Peyer's patch (tissue), 4 donors: ENCODE results near the gene TNIK.

Source experiments
- POLR2A ChIP-seq, 2 donors: fragments of 450-650 bp; IDR thresholded peaks; one replicate each; pipeline ENCODE4 v1.5.1; 2017; ENCODE audit warnings: antibody characterized with exemption in 2 of 2, mild to moderate bottlenecking in 2 of 2, moderate library complexity in 2 of 2
- TF ChIP-seq, protein P1 (sequence below), 6 experiments: fragments of 450-650 bp in 4 of 6; fragments of 200-600 bp in 2 of 6; sonication (generic) in 1 of 6; IDR thresholded peaks; one replicate each; pipeline ENCODE4 v1.5.1; 2017 to 2019; ENCODE audit warnings: antibody characterized with exemption in 6 of 6, mild to moderate bottlenecking in 3 of 6, moderate library complexity in 1 of 6

DNA sequence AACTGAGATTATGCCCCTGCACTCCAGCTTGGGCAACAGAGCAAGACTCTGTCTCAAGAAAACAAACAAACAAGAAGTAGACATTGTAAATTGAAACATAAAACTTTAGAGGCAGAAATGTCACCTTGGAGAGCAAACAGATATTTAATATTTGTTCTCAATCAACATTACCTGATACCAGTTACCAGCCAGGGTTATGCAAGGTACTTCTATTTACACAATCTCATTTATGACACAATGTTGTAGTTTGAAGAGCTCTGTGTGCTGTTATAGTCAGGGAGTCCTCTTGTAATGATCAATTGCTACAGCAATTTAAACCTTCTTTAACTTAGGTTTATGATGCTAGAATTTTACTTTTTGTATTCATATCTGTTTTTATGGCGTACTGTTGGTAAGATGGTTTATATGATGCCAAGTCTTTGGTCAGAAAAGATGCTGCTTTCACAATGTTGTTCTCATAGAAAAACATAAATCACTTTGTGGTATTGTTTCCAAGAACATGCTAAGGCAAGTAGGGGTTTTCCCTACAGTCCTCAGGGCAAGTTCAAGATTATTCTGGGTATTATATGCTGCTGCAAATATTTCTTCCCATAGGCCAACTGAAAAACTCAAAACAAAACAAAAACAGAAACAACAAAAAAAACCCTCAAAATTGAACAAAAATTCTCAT lies 173.5 kb downstream of the TNIK start:
- TF ChIP-seq, protein P1, sequence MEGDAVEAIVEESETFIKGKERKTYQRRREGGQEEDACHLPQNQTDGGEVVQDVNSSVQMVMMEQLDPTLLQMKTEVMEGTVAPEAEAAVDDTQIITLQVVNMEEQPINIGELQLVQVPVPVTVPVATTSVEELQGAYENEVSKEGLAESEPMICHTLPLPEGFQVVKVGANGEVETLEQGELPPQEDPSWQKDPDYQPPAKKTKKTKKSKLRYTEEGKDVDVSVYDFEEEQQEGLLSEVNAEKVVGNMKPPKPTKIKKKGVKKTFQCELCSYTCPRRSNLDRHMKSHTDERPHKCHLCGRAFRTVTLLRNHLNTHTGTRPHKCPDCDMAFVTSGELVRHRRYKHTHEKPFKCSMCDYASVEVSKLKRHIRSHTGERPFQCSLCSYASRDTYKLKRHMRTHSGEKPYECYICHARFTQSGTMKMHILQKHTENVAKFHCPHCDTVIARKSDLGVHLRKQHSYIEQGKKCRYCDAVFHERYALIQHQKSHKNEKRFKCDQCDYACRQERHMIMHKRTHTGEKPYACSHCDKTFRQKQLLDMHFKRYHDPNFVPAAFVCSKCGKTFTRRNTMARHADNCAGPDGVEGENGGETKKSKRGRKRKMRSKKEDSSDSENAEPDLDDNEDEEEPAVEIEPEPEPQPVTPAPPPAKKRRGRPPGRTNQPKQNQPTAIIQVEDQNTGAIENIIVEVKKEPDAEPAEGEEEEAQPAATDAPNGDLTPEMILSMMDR (IDR thresholded peaks at IDR 0.05): no peak
- no peak for TF ChIP-seq POLR2A (IDR thresholded peaks at IDR 0.05)
